HepG2 (cell line): ENCODE measurements around the gene STAT6. TPM values are rescaled to one million over a fixed set of nuclear protein-coding genes. Genes with fewer than 3 reads are reported as not detected.

Experiments used
- GATAD2A ChIP-seq: IDR thresholded peaks from 2 replicates; pipeline ENCODE4 v1.6.1; 2016
- ISX ChIP-seq: sonication (generic); formaldehyde crosslinking; conservative IDR thresholded peaks from 2 replicates; pipeline ENCODE4 v1.5.0; 2020; ENCODE audit warnings: missing genetic modification reagents
- KLF15 ChIP-seq: sonication (generic); formaldehyde crosslinking; IDR thresholded peaks from 2 replicates; pipeline ENCODE4 v1.8.1; 2023; ENCODE audit warnings: borderline replicate concordance, mild to moderate bottlenecking, inconsistent platforms, missing genetic modification reagents, mixed read lengths
- MIER3 ChIP-seq: IDR thresholded peaks from 2 replicates; pipeline ENCODE4 v1.6.1; 2016; ENCODE audit warnings: missing compliant biosample characterization, borderline replicate concordance
- NFKB2 ChIP-seq: sonication (generic); formaldehyde crosslinking; IDR thresholded peaks from 2 replicates; pipeline ENCODE4 v1.4.0; 2020; ENCODE audit warnings: missing genetic modification reagents, borderline replicate concordance
- NR2C2 ChIP-seq: sonication (generic); formaldehyde crosslinking; IDR thresholded peaks from 2 replicates; pipeline ENCODE4 v1.4.0; 2020; ENCODE audit warnings: missing genetic modification reagents, mild to moderate bottlenecking, moderate library complexity, borderline replicate concordance
- SMC3 ChIP-seq: IDR thresholded peaks from 2 replicates; pipeline ENCODE4 v1.6.1; 2011; ENCODE audit warnings: low read length, improper control_type of control experiment
- polyA plus RNA-seq, 8 experiments: library from polyadenylated mRNA; depleted of rRNA in 3 of 8; stranded (reverse) in 7 of 8; unstranded in 1 of 8; fragments of >200 nt; fragmentation: Illumina TruSeq in 4 of 8; extraction: Trizol in 4 of 8; gene quantifications; 2 replicates each; pipeline versions ENCODE4 v1.2.1 to v1.2.3, GENCODE V29; 2011 to 2016; ENCODE audit warnings: low read depth in 4 of 8, missing spikeins in 1 of 8, mixed read lengths in 1 of 8; ENCODE audit not compliant: insufficient read depth in 1 of 8
- total RNA-seq, 5 experiments: library from RNA; depleted of rRNA; stranded (reverse); fragments of >200 nt; fragmentation: Illumina TruSeq; extraction: Trizol; gene quantifications; 2 replicates each; pipeline ENCODE4 v1.2.3, GENCODE V29; 2016; ENCODE audit warnings: low read depth in 1 of 5
- TF ChIP-seq, protein P1 (sequence below): sonication (generic); formaldehyde crosslinking; IDR thresholded peaks from 2 replicates; pipeline ENCODE4 v1.4.0; 2020; ENCODE audit warnings: missing genetic modification reagents, borderline replicate concordance
- TF ChIP-seq, protein P2 (sequence below): fragments of 450-650 bp; IDR thresholded peaks from 2 replicates; pipeline ENCODE4 v1.6.1; 2016
- TF ChIP-seq, protein P3 (sequence below): sonication (generic); formaldehyde crosslinking; IDR thresholded peaks from 2 replicates; pipeline ENCODE4 v1.5.0; 2020; ENCODE audit warnings: missing genetic modification reagents
- TF ChIP-seq, protein P4 (sequence below): sonication (generic); formaldehyde crosslinking; IDR thresholded peaks from 2 replicates; pipeline ENCODE4 v1.4.0; 2020; ENCODE audit warnings: mild to moderate bottlenecking, low read depth, missing genetic modification reagents
- TF ChIP-seq, protein P5 (sequence below): sonication (generic); formaldehyde crosslinking; IDR thresholded peaks from 2 replicates; pipeline ENCODE4 v1.4.0; 2020; ENCODE audit warnings: missing genetic modification reagents, borderline replicate concordance
- TF ChIP-seq, protein P6 (sequence below): fragments of 450-650 bp; IDR thresholded peaks from 2 replicates; pipeline ENCODE4 v1.6.1; 2017
- TF ChIP-seq, protein P7 (sequence below): sonication (generic); formaldehyde crosslinking; conservative IDR thresholded peaks from 2 replicates; pipeline ENCODE4 v1.4.0; 2020; ENCODE audit warnings: missing genetic modification reagents
- TF ChIP-seq, protein P8 (sequence below): sonication (generic); formaldehyde crosslinking; IDR thresholded peaks from 2 replicates; pipeline ENCODE4 v1.4.0; 2020; ENCODE audit warnings: missing genetic modification reagents, borderline replicate concordance

Gene STAT6
- total and polyA plus RNA-seq, 2 of the 13 experiments (the other 11 are each of a cell fraction or from before 2014, with no cell fraction given) = 28.0 to 62.2 TPM

DNA sequence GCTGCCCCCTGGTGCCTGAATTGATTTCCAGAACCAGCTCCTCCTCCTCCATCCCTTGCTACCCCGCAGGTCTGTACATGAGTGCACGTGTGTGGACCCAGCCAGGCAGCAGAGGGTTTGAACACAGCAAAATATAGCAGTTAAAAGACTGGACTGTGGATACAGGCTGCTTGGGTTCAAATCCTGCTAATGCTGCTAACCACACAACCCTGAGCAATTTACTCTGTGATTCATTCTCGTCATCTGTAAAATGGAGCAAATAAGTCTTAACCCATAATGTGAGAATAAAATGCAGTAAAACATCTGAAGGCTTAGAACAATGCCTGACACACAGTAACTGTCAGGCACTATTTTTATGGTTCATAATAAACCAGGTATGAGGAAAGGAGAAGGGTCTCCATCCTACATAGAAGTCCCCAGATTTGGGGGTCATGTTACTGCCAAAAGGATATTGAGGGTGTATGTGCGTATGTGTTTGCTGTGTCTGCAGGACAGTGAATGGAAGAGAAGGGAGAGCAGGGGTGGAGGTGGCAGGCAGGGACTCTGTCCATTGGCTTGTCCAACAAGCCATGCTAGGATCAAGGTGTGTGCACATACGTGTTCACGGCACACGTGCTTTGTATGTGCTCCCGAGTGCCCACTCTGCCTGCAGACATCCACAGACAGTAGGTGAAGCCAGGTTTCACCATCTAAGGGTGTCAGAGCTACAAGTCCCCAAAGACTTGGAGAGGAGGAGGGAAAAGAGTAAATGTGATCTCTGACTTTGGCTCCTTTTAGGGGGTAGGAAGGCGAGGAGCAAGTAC lies 1.5 kb upstream of the STAT6 start (continued):
- TF ChIP-seq, protein P1, sequence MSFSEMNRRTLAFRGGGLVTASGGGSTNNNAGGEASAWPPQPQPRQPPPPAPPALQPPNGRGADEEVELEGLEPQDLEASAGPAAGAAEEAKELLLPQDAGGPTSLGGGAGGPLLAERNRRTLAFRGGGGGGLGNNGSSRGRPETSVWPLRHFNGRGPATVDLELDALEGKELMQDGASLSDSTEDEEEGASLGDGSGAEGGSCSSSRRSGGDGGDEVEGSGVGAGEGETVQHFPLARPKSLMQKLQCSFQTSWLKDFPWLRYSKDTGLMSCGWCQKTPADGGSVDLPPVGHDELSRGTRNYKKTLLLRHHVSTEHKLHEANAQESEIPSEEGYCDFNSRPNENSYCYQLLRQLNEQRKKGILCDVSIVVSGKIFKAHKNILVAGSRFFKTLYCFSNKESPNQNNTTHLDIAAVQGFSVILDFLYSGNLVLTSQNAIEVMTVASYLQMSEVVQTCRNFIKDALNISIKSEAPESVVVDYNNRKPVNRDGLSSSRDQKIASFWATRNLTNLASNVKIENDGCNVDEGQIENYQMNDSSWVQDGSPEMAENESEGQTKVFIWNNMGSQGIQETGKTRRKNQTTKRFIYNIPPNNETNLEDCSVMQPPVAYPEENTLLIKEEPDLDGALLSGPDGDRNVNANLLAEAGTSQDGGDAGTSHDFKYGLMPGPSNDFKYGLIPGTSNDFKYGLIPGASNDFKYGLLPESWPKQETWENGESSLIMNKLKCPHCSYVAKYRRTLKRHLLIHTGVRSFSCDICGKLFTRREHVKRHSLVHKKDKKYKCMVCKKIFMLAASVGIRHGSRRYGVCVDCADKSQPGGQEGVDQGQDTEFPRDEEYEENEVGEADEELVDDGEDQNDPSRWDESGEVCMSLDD = no peak
- TF ChIP-seq SMC3 = peak; percentile 95
- TF ChIP-seq KLF15 (CRISPR knock-in tag) = no peak
- no peak for TF ChIP-seq NFKB2 (CRISPR knock-in tag)
- TF ChIP-seq NR2C2 = 0 out of 2 replicates have a peak, but pooled peaks have one; percentile 3
- TF ChIP-seq MIER3 (CRISPR knock-in tag) = no peak
- TF ChIP-seq, protein P2, sequence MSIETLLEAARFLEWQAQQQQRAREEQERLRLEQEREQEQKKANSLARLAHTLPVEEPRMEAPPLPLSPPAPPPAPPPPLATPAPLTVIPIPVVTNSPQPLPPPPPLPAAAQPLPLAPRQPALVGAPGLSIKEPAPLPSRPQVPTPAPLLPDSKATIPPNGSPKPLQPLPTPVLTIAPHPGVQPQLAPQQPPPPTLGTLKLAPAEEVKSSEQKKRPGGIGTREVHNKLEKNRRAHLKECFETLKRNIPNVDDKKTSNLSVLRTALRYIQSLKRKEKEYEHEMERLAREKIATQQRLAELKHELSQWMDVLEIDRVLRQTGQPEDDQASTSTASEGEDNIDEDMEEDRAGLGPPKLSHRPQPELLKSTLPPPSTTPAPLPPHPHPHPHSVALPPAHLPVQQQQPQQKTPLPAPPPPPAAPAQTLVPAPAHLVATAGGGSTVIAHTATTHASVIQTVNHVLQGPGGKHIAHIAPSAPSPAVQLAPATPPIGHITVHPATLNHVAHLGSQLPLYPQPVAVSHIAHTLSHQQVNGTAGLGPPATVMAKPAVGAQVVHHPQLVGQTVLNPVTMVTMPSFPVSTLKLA = no peak
- TF ChIP-seq, protein P3, sequence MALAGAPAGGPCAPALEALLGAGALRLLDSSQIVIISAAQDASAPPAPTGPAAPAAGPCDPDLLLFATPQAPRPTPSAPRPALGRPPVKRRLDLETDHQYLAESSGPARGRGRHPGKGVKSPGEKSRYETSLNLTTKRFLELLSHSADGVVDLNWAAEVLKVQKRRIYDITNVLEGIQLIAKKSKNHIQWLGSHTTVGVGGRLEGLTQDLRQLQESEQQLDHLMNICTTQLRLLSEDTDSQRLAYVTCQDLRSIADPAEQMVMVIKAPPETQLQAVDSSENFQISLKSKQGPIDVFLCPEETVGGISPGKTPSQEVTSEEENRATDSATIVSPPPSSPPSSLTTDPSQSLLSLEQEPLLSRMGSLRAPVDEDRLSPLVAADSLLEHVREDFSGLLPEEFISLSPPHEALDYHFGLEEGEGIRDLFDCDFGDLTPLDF (CRISPR knock-in tag) = no peak
- TF ChIP-seq, protein P4, sequence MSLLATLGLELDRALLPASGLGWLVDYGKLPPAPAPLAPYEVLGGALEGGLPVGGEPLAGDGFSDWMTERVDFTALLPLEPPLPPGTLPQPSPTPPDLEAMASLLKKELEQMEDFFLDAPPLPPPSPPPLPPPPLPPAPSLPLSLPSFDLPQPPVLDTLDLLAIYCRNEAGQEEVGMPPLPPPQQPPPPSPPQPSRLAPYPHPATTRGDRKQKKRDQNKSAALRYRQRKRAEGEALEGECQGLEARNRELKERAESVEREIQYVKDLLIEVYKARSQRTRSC (CRISPR knock-in tag) = no peak
- TF ChIP-seq, protein P5, sequence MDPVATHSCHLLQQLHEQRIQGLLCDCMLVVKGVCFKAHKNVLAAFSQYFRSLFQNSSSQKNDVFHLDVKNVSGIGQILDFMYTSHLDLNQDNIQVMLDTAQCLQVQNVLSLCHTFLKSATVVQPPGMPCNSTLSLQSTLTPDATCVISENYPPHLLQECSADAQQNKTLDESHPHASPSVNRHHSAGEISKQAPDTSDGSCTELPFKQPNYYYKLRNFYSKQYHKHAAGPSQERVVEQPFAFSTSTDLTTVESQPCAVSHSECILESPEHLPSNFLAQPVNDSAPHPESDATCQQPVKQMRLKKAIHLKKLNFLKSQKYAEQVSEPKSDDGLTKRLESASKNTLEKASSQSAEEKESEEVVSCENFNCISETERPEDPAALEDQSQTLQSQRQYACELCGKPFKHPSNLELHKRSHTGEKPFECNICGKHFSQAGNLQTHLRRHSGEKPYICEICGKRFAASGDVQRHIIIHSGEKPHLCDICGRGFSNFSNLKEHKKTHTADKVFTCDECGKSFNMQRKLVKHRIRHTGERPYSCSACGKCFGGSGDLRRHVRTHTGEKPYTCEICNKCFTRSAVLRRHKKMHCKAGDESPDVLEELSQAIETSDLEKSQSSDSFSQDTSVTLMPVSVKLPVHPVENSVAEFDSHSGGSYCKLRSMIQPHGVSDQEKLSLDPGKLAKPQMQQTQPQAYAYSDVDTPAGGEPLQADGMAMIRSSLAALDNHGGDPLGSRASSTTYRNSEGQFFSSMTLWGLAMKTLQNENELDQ = no peak
- TF ChIP-seq ISX (CRISPR knock-in tag) = no peak
- TF ChIP-seq, protein P6, sequence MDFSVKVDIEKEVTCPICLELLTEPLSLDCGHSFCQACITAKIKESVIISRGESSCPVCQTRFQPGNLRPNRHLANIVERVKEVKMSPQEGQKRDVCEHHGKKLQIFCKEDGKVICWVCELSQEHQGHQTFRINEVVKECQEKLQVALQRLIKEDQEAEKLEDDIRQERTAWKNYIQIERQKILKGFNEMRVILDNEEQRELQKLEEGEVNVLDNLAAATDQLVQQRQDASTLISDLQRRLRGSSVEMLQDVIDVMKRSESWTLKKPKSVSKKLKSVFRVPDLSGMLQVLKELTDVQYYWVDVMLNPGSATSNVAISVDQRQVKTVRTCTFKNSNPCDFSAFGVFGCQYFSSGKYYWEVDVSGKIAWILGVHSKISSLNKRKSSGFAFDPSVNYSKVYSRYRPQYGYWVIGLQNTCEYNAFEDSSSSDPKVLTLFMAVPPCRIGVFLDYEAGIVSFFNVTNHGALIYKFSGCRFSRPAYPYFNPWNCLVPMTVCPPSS = no peak
- 0 out of 2 replicates have a peak, but pooled peaks have one; percentile 3 for TF ChIP-seq GATAD2A (CRISPR knock-in tag)
- TF ChIP-seq, protein P7, sequence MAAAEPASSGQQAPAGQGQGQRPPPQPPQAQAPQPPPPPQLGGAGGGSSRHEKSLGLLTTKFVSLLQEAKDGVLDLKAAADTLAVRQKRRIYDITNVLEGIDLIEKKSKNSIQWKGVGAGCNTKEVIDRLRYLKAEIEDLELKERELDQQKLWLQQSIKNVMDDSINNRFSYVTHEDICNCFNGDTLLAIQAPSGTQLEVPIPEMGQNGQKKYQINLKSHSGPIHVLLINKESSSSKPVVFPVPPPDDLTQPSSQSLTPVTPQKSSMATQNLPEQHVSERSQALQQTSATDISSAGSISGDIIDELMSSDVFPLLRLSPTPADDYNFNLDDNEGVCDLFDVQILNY (CRISPR knock-in tag) = no peak
- TF ChIP-seq, protein P8, sequence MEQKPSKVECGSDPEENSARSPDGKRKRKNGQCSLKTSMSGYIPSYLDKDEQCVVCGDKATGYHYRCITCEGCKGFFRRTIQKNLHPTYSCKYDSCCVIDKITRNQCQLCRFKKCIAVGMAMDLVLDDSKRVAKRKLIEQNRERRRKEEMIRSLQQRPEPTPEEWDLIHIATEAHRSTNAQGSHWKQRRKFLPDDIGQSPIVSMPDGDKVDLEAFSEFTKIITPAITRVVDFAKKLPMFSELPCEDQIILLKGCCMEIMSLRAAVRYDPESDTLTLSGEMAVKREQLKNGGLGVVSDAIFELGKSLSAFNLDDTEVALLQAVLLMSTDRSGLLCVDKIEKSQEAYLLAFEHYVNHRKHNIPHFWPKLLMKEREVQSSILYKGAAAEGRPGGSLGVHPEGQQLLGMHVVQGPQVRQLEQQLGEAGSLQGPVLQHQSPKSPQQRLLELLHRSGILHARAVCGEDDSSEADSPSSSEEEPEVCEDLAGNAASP = no peak
